Left ventricle myocardium superior (tissue), 1 donor: ENCODE measurements around the gene MISP3. TPM values are rescaled to one million over a fixed set of nuclear protein-coding genes. Genes with fewer than 3 reads are reported as not detected.
"Not testable (repeated sequence)": the region's sequence is repeated elsewhere in the genome, so short reads cannot be mapped to it uniquely, and the experiment has no call there.

Experiments
- ATAC-seq: fragments of 200-7000 bp; cut with Tn5 transposase; one replicate; pipeline ENCODE4 v1.9.1; 2020; ENCODE audit warnings: mild to moderate bottlenecking, moderate library complexity
- DNase-seq: peaks from one replicate; pipeline ENCODE4 v3.0.0-alpha.2; 2020
- intact Hi-C: fragments of 100-400 bp; cut with micrococcal nuclease; formaldehyde crosslinking; loops from one replicate; pipeline ENCODE4 v1.11.0; 2022
- long read RNA-seq: library from polyadenylated mRNA; unstranded; transcript quantifications from one replicate; pipeline ENCODE4 v2.0.0, GENCODE V29; 2021
- total RNA-seq: library from RNA; stranded (reverse); fragmentation: NEBNext Ultra II Directional; extraction: Animal tissue kit (Norgen Biotek cat#: 25700); gene quantifications from one replicate; pipeline ENCODE4 v1.2.1, GENCODE V29; 2021
- donor health status: DM: no; HTN: yes; CAD: no; lungs with severe emphysema.

The MISP3 gene
- total RNA-seq = 6.8 TPM
- long read RNA-seq, transcript MISP3-204 (1 exons, 2,187 nt) = minor isoform, 8 of 29 reads
- long read RNA-seq, transcript MISP3-202 (3 exons, 1,535 nt) = major isoform, 16 of 29 reads
- long read RNA-seq, partial matches to known transcripts = 5 of 29 reads
- long read RNA-seq, other reads (novel, unspliced or antisense) = 0 of 29 reads

GRCh38 chr19:14072535-14073260 is at the start of gene MISP3:
Gene MISP3 (plus strand): TSS chr19:14072786. CDS start chr19:14073310, 524 bp downstream.
- intact Hi-C loops = loop anchor here (5.0 kb wide), 1 partner anchor 190 kb away; no protein-coding TSS in a partner anchor
- ATAC-seq (peak; percentile 65), DNase-seq (peak; percentile 81)

GRCh38 chr19:14023404-14024235 is 49.0 kb upstream of the MISP3 start:
- intact Hi-C loops = no loop called here
- ATAC-seq (peak; percentile 74), DNase-seq (peak; percentile 40)

- ATAC-seq, intact Hi-C loops: not testable (repeated sequence)
- peak; percentile 6 for DNase-seq
Measured at GRCh38 chr19:14026652-14027192, 45.9 kb upstream of the MISP3 start.

- no peak for ATAC-seq
- intact Hi-C loops = no loop called here
Measured at GRCh38 chr19:14027856-14028450, 44.6 kb upstream of the MISP3 start, which contains the start of gene RLN3. Gene RLN3 (plus strand): TSS chr19:14028148. CDS start chr19:14028205, 57 bp downstream.

GRCh38 chr19:14028901-14029300 is 43.7 kb upstream of the MISP3 start:
- peak; percentile 2 for DNase-seq
- intact Hi-C loops = no loop called here
- ATAC-seq = no peak

More at GRCh38 chr19:14027856-14028450, 44.6 kb upstream of the MISP3 start, which contains the start of gene RLN3:
- DNase-seq = peak; percentile 14

- ATAC-seq (no peak), DNase-seq (peak; percentile 15)
- intact Hi-C loops = no loop called here
Measured at GRCh38 chr19:14030997-14031718, 41.4 kb upstream of the MISP3 start.

- intact Hi-C loops = no loop called here
- peak; percentile 85 for ATAC-seq
- DNase-seq = peak; percentile 78
Measured at GRCh38 chr19:14031719-14032480, 40.7 kb upstream of the MISP3 start, which contains the start of gene IL27RA. Gene IL27RA (plus strand): TSS chr19:14031762. CDS start chr19:14031873, 111 bp downstream.

- ATAC-seq (no peak), DNase-seq (no peak)
- intact Hi-C loops = no loop called here
Measured at GRCh38 chr19:14033946-14034345, 38.6 kb upstream of the MISP3 start.

- ATAC-seq, DNase-seq, intact Hi-C loops: not testable (repeated sequence)
Measured at GRCh38 chr19:14035159-14035558, 37.4 kb upstream of the MISP3 start.

GRCh38 chr19:14035706-14036105 is 36.9 kb upstream of the MISP3 start:
- no peak for DNase-seq
- intact Hi-C loops = no loop called here
- ATAC-seq = no peak

- intact Hi-C loops = no loop called here
- DNase-seq (no peak), ATAC-seq (no peak)
Measured at GRCh38 chr19:14039181-14039580, 33.4 kb upstream of the MISP3 start.

GRCh38 chr19:14042659-14043608 is 29.7 kb upstream of the MISP3 start:
- intact Hi-C loops, DNase-seq: not testable (repeated sequence)

GRCh38 chr19:14047866-14048265 is 24.7 kb upstream of the MISP3 start:
- intact Hi-C loops, ATAC-seq, DNase-seq: not testable (repeated sequence)

More at GRCh38 chr19:14042659-14043608, 29.7 kb upstream of the MISP3 start:
- peak; percentile 88 for ATAC-seq

GRCh38 chr19:14048443-14049153 is 24.0 kb upstream of the MISP3 start:
- DNase-seq = peak; percentile 67
- intact Hi-C loops = no loop called here
- ATAC-seq = peak; percentile 68

- intact Hi-C loops = no loop called here
- ATAC-seq (no peak), DNase-seq (no peak)
Measured at GRCh38 chr19:14050512-14050911, 22.1 kb upstream of the MISP3 start.

- intact Hi-C loops, DNase-seq, ATAC-seq: not testable (repeated sequence)
Measured at GRCh38 chr19:14050961-14051360, 21.6 kb upstream of the MISP3 start.
